H1 (cell line): ENCODE data around the gene PRKAB1. TPM values are rescaled to one million over a fixed set of nuclear protein-coding genes. Genes with fewer than 3 reads are reported as not detected.

Experiments
- EGR1 ChIP-seq: IDR thresholded peaks from 2 replicates; pipeline ENCODE4 v1.6.1; 2011; ENCODE audit warnings: low read depth, low read length, borderline replicate concordance
- HDAC2 ChIP-seq, 2 experiments: fragments of 300-600 bp in 1 of 2; sonication (generic) in 1 of 2; IDR thresholded peaks; 2 replicates each; pipeline ENCODE4 v1.6.1; 2011 to 2012; ENCODE audit warnings: low read depth in 2 of 2, low read length in 2 of 2, mild to moderate bottlenecking in 2 of 2, moderate library complexity in 2 of 2, borderline replicate concordance in 1 of 2, inconsistent platforms in 1 of 2
- POLR2A ChIP-seq, 2 experiments: IDR thresholded peaks; 1 replicate in 1 of 2; 2 replicates in 1 of 2; pipeline ENCODE4 v1.6.1; 2011; ENCODE audit warnings: low read depth in 2 of 2, low read length in 2 of 2, mild to moderate bottlenecking in 2 of 2; ENCODE audit errors: control extremely low read depth in 1 of 2
- POLR2AphosphoS5 ChIP-seq: IDR thresholded peaks from 2 replicates; pipeline ENCODE4 v1.6.1; 2011; ENCODE audit warnings: low read depth, low read length
- SIRT6 ChIP-seq: IDR thresholded peaks from one replicate; pipeline ENCODE4 v1.7.1; 2012; ENCODE audit warnings: low read length, inconsistent platforms
- TBP ChIP-seq: IDR thresholded peaks from 2 replicates; pipeline ENCODE4 v1.6.1; 2011; ENCODE audit warnings: low read depth, low read length, improper control_type of control experiment
- polyA plus RNA-seq, 7 experiments: library from polyadenylated mRNA; depleted of rRNA in 3 of 7; stranded (reverse) in 5 of 7; unstranded in 2 of 7; fragments of >200 nt in 5 of 7; fragments of 200-250 nt in 2 of 7; gene quantifications; 1 replicate in 5 of 7; 2 replicates in 1 of 7; 4 replicates in 1 of 7; pipeline versions ENCODE4 v1.2.1 to v1.2.3, GENCODE V29; 2011 to 2013; ENCODE audit warnings: missing spikeins in 2 of 7, mixed read lengths in 2 of 7
- total RNA-seq: library from RNA; stranded (reverse); fragmentation: NEBNext Ultra II Directional; extraction: Animal tissue kit (Norgen Biotek cat#: 25700); gene quantifications from 2 replicates; pipeline ENCODE4 v1.2.1, GENCODE V29; 2021

The PRKAB1 gene
- total and polyA plus RNA-seq, 2 of the 8 experiments (the other 6 are each of a cell fraction or from before 2014, with no cell fraction given), result 24.0 to 32.1 TPM

DNA sequence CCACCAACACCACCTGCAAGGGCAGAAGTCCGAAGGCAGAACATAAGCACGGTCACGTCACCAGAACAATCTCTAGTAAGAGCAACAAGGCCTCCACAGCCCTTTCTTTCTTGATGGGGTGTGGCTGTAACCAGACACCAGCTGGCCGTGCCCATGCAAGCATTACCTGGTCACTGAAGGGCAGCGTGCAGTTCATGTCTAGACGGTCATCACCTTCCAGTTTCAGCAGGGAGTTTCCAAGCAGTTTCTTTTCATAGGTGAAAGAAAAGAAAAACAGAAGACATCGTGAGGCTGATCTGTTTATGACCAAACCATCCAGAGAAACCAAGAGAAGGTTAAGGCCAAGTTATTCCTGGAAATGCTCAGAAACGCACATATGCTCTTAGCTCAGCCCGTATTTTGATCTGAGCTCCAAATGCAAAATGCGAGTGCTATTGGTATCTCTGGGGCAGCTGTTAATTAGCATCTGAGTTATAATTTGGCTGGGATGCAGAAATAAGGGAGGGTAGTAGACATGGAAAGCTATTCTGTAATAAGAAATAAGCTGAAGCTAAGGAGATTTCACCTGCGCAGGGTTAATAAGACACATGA, 42.5 kb downstream of the PRKAB1 start (continued):
- TF ChIP-seq POLR2AphosphoS5 (no peak), SIRT6 (no peak), POLR2A (IDR thresholded peaks at IDR 0.05; ENCODE audit: control extremely low read depth in 1 of 2, low read depth in 2 of 2, low read length in 2 of 2) (no peak), HDAC2 (IDR thresholded peaks at IDR 0.05; ENCODE audit: borderline replicate concordance in 1 of 2, low read depth in 2 of 2, low read length in 2 of 2) (no peak), EGR1 (no peak), TBP (no peak)
